Smooth muscle cell of bladder (primary cell): ENCODE data around the gene OR2G3. TPM values are rescaled to one million over a fixed set of nuclear protein-coding genes. Genes with fewer than 3 reads are reported as not detected.

Source experiments
- total RNA-seq: library from RNA; depleted of rRNA; stranded (reverse); fragments of >200 nt; gene quantifications from 2 replicates; pipeline ENCODE4 v1.2.3, GENCODE V29; 2014

Gene OR2G3
- total RNA-seq = not detected in 2 replicates

GRCh38 chr1:247605286-247605685 lies at the start of gene OR2G3:
TSS of gene OR2G3 (plus strand) at chr1:247605586. CDS start at chr1:247605586, 0 bp downstream.

GRCh38 chr1:247588060-247588459 lies 17.3 kb upstream of the OR2G3 start, which contains the start of gene OR2G2:
TSS of gene OR2G2 (plus strand) at chr1:247588360. CDS start at chr1:247588360, 0 bp downstream.

Other genes with a start within 250 kb of the OR2G3 start
- gene NLRP3, start 189.4 kb upstream of the OR2G3 start, total RNA-seq = 0.09 and 0.14 TPM in 2 replicates
- not detected in 2 replicates for gene OR2B11, start 147.5 kb upstream of the OR2G3 start, total RNA-seq
- not detected in 2 replicates for gene OR2C3, start 69.1 kb upstream of the OR2G3 start, total RNA-seq
- gene GCSAML, start 56.5 kb upstream of the OR2G3 start, total RNA-seq = not detected in 2 replicates
- gene OR2G2, start 17.2 kb upstream of the OR2G3 start, total RNA-seq = not detected in 2 replicates
- gene OR13G1, start 74.2 kb downstream of the OR2G3 start, total RNA-seq = not detected in 2 replicates
- gene OR6F1, start 111.1 kb downstream of the OR2G3 start, total RNA-seq = not detected in 2 replicates
- not detected in 2 replicates for gene OR14K1, start 133.0 kb downstream of the OR2G3 start, total RNA-seq
- gene OR14A2, start 142.6 kb downstream of the OR2G3 start, total RNA-seq = not detected in 2 replicates
- gene OR1C1, start 155.0 kb downstream of the OR2G3 start, total RNA-seq = not detected in 2 replicates
- gene OR14A16, start 218.5 kb downstream of the OR2G3 start, total RNA-seq = not detected in 2 replicates
- gene OR11L1, start 236.3 kb downstream of the OR2G3 start, total RNA-seq = not detected in 2 replicates